GM23338 (cell line): ENCODE results near the gene ARHGAP28.

Experiments
- POLR2AphosphoS5 ChIP-seq: IDR thresholded peaks from 2 replicates; pipeline ENCODE4 v1.6.1; 2016; ENCODE audit warnings: antibody characterized with exemption, low read depth
- TF ChIP-seq, protein P1 (sequence below), 2 experiments: fragments of 200-600 bp in 1 of 2; sonication (generic) in 1 of 2; conservative IDR thresholded peaks; 2 replicates each; pipeline versions ENCODE4 v1.5.1 to v1.6.1; 2016 to 2017; ENCODE audit warnings: antibody characterized with exemption in 2 of 2, low read depth in 2 of 2, mild to moderate bottlenecking in 2 of 2, moderate library complexity in 1 of 2

DNA sequence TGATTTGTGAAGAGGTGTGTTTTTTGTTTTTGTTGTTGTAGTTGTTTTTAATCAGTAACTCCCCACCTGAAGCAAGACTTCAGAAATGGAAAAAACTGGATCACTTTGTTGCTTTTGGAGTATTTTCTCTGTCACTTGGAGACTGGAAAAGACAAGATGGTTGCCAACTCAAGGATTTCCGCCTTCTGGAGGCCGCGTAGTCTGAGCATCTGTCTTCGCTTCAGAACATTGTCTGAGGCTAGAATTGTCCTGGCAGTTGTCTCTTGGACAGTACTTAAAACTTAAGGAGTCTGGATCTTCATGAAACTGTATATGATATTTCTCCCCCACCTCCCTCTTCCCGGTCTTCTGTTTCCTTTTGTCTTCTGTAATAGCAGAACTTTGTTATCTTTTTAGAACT, 67.7 kb downstream of the ARHGAP28 start:
- no peak for TF ChIP-seq POLR2AphosphoS5
- TF ChIP-seq, protein P1, sequence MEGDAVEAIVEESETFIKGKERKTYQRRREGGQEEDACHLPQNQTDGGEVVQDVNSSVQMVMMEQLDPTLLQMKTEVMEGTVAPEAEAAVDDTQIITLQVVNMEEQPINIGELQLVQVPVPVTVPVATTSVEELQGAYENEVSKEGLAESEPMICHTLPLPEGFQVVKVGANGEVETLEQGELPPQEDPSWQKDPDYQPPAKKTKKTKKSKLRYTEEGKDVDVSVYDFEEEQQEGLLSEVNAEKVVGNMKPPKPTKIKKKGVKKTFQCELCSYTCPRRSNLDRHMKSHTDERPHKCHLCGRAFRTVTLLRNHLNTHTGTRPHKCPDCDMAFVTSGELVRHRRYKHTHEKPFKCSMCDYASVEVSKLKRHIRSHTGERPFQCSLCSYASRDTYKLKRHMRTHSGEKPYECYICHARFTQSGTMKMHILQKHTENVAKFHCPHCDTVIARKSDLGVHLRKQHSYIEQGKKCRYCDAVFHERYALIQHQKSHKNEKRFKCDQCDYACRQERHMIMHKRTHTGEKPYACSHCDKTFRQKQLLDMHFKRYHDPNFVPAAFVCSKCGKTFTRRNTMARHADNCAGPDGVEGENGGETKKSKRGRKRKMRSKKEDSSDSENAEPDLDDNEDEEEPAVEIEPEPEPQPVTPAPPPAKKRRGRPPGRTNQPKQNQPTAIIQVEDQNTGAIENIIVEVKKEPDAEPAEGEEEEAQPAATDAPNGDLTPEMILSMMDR (conservative IDR thresholded peaks at IDR 0.05; ENCODE audit: low read depth in 2 of 2), result no peak
